Measurements from ENCODE around the gene CD59.

DNA sequence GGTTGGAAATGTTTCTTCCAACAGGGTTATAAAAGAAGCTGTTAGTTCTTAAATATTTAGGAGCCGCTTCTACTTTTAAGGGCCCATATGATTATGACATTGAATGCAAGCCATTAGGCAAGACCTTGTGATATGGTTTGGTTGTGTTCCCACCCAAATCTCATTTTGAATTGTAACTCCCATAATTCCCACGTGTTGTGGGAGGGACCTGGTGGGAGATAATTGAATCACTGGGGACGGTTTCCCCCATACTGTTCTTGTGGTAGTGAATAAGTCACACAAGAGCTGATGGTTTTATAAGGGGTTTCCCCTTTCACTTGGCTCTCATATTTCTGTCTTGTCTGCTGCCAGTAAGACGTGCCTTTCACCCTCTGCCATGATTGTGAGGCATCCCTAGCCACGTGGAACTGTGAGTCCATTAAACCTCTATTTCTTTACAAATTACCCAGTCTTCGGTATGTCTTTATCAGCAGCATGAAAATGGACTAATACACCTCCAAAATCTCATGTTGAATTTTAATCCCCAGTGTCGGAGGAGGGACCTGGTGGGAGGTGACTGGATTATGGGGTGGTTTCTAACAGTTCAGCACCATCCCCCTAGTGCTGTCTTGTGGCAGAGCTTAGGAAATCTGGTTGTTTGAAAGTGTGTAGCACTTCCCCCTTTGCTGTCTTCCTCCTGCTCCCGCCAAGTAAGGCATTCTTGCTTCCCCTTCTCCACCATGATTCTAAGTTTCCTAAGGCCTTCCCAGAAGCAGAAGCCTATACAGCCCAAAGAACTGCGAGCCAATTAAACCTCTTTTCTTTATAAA lies 4.3 kb downstream of the CD59 start:
- no peak for TF ChIP-seq FOXM1 (IDR thresholded peaks at IDR 0.05; ENCODE audit: low read depth, low read length)
- TF ChIP-seq, protein P1, sequence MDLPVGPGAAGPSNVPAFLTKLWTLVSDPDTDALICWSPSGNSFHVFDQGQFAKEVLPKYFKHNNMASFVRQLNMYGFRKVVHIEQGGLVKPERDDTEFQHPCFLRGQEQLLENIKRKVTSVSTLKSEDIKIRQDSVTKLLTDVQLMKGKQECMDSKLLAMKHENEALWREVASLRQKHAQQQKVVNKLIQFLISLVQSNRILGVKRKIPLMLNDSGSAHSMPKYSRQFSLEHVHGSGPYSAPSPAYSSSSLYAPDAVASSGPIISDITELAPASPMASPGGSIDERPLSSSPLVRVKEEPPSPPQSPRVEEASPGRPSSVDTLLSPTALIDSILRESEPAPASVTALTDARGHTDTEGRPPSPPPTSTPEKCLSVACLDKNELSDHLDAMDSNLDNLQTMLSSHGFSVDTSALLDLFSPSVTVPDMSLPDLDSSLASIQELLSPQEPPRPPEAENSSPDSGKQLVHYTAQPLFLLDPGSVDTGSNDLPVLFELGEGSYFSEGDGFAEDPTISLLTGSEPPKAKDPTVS (IDR thresholded peaks at IDR 0.05; ENCODE audit: low read depth, low read length), result no peak
- TF ChIP-seq CREB1 (IDR thresholded peaks at IDR 0.05; ENCODE audit: low read depth), result no peak
- TF ChIP-seq EP300 (IDR thresholded peaks at IDR 0.05; ENCODE audit: borderline replicate concordance in 1 of 2, control insufficient read depth in 1 of 2, low read depth in 2 of 2, low read length in 2 of 2), result no peak
- TF ChIP-seq, protein P2, sequence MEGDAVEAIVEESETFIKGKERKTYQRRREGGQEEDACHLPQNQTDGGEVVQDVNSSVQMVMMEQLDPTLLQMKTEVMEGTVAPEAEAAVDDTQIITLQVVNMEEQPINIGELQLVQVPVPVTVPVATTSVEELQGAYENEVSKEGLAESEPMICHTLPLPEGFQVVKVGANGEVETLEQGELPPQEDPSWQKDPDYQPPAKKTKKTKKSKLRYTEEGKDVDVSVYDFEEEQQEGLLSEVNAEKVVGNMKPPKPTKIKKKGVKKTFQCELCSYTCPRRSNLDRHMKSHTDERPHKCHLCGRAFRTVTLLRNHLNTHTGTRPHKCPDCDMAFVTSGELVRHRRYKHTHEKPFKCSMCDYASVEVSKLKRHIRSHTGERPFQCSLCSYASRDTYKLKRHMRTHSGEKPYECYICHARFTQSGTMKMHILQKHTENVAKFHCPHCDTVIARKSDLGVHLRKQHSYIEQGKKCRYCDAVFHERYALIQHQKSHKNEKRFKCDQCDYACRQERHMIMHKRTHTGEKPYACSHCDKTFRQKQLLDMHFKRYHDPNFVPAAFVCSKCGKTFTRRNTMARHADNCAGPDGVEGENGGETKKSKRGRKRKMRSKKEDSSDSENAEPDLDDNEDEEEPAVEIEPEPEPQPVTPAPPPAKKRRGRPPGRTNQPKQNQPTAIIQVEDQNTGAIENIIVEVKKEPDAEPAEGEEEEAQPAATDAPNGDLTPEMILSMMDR (IDR thresholded peaks at IDR 0.05 in 2 of 3, conservative IDR thresholded peaks at IDR 0.05 in 1 of 3; ENCODE audit: control insufficient read depth in 2 of 3, extremely low read depth in 1 of 3, insufficient read depth in 1 of 3, low read depth in 3 of 3, low read length in 3 of 3), result no peak
- no peak for TF ChIP-seq SUZ12 (IDR thresholded peaks at IDR 0.05; ENCODE audit: unreplicated experiment)
- TF ChIP-seq HDAC2 (IDR thresholded peaks at IDR 0.05), result no peak
- TF ChIP-seq, protein P3, sequence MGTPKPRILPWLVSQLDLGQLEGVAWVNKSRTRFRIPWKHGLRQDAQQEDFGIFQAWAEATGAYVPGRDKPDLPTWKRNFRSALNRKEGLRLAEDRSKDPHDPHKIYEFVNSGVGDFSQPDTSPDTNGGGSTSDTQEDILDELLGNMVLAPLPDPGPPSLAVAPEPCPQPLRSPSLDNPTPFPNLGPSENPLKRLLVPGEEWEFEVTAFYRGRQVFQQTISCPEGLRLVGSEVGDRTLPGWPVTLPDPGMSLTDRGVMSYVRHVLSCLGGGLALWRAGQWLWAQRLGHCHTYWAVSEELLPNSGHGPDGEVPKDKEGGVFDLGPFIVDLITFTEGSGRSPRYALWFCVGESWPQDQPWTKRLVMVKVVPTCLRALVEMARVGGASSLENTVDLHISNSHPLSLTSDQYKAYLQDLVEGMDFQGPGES (IDR thresholded peaks at IDR 0.05), result no peak
- TF ChIP-seq TAF1 (IDR thresholded peaks at IDR 0.05; ENCODE audit: borderline replicate concordance, low read depth, low read length), result no peak; the same call in 1 of the 2 replicates
- no peak for TF ChIP-seq RAD21 (IDR thresholded peaks at IDR 0.05; ENCODE audit: insufficient read depth, low read depth, low read length)
- TF ChIP-seq SIN3A (IDR thresholded peaks at IDR 0.05; ENCODE audit: low read depth, low read length), result no peak
